PFSK-1 (cell line): ENCODE data around the gene PTPRH.

Source experiments
- POLR2AphosphoS5 ChIP-seq: IDR thresholded peaks from 2 replicates; pipeline ENCODE4 v1.6.1; 2012; ENCODE audit warnings: low read depth, mild to moderate bottlenecking, control low read depth, low read length, moderate library complexity
- TAF1 ChIP-seq: IDR thresholded peaks from 2 replicates; pipeline ENCODE4 v1.6.1; 2012; ENCODE audit warnings: low read length, control low read depth, borderline replicate concordance; ENCODE audit not compliant: insufficient read depth

GRCh38 chr19:55197528-55197927 is 11.8 kb downstream of the PTPRH start:
- TF ChIP-seq POLR2AphosphoS5 (no peak), TAF1 (no peak)
